ENCODE data around the gene BRINP1.

BRINP1 gene

GRCh38 chr9:119156354-119156753 lies 212.9 kb downstream of the BRINP1 start:
- no peaks in the 10 kb centered on the region for H3K4me1 ChIP-seq (ENCODE audit: control insufficient read depth, insufficient read depth, low read length, poor library complexity, severe bottlenecking)
- no peak overlapping the region for H3K4me3 ChIP-seq (ENCODE audit: insufficient read depth, low read depth, low read length, poor library complexity, severe bottlenecking)
- H3K27ac ChIP-seq (ENCODE audit: insufficient read depth, low read length, poor library complexity, severe bottlenecking) = no peak overlapping the region
- H3K36me3 ChIP-seq (ENCODE audit: control insufficient read depth, insufficient read depth, low read length) = no peaks in the 10 kb centered on the region
- no peak for DNase-seq
- H3K9me3 ChIP-seq (ENCODE audit: control insufficient read depth, low read length) = no peaks in the 10 kb centered on the region
- no peaks in the 10 kb centered on the region for H3K27me3 ChIP-seq (replicated peaks; ENCODE audit: control insufficient read depth, insufficient read depth, low read length, poor library complexity, severe bottlenecking)

- no peak overlapping the region for H3K27ac ChIP-seq (ENCODE audit: insufficient read depth, low read length, poor library complexity, severe bottlenecking)
- no peaks in the 10 kb centered on the region for H3K4me1 ChIP-seq (ENCODE audit: control insufficient read depth, insufficient read depth, low read length, poor library complexity, severe bottlenecking)
- H3K36me3 ChIP-seq (ENCODE audit: control insufficient read depth, insufficient read depth, low read length) = no peaks in the 10 kb centered on the region
- DNase-seq = no peak
- no peak overlapping the region for H3K4me3 ChIP-seq (ENCODE audit: insufficient read depth, low read depth, low read length, poor library complexity, severe bottlenecking)
- H3K27me3 ChIP-seq (replicated peaks; ENCODE audit: control insufficient read depth, insufficient read depth, low read length, poor library complexity, severe bottlenecking) = no peaks in the 10 kb centered on the region
- H3K9me3 ChIP-seq (ENCODE audit: control insufficient read depth, low read length) = no peaks in the 10 kb centered on the region
Observed at GRCh38 chr9:119154527-119154926, 214.7 kb downstream of the BRINP1 start.

- H3K27ac ChIP-seq (ENCODE audit: insufficient read depth, low read length, poor library complexity, severe bottlenecking) = no peak overlapping the region
- H3K4me3 ChIP-seq (ENCODE audit: insufficient read depth, low read depth, low read length, poor library complexity, severe bottlenecking) = no peak overlapping the region
- H3K36me3 ChIP-seq (ENCODE audit: control insufficient read depth, insufficient read depth, low read length) = no peaks in the 10 kb centered on the region
- no peak for DNase-seq
- no peaks in the 10 kb centered on the region for H3K4me1 ChIP-seq (ENCODE audit: control insufficient read depth, insufficient read depth, low read length, poor library complexity, severe bottlenecking)
- H3K9me3 ChIP-seq (ENCODE audit: control insufficient read depth, low read length) = no peaks in the 10 kb centered on the region
- H3K27me3 ChIP-seq (replicated peaks; ENCODE audit: control insufficient read depth, insufficient read depth, low read length, poor library complexity, severe bottlenecking) = no peaks in the 10 kb centered on the region
Observed at GRCh38 chr9:119153402-119153801, 215.8 kb downstream of the BRINP1 start.

- H3K4me3 ChIP-seq (ENCODE audit: insufficient read depth, low read depth, low read length, poor library complexity, severe bottlenecking) = no peak overlapping the region
- H3K27me3 ChIP-seq (replicated peaks; ENCODE audit: control insufficient read depth, insufficient read depth, low read length, poor library complexity, severe bottlenecking) = no peaks in the 10 kb centered on the region
- H3K27ac ChIP-seq (ENCODE audit: insufficient read depth, low read length, poor library complexity, severe bottlenecking) = no peak overlapping the region
Observed at GRCh38 chr9:119148855-119149254, 220.4 kb downstream of the BRINP1 start.

GRCh38 chr9:119137479-119137878 lies 231.8 kb downstream of the BRINP1 start:
- H3K27me3 ChIP-seq (replicated peaks; ENCODE audit: control insufficient read depth, insufficient read depth, low read length, poor library complexity, severe bottlenecking) = no peaks in the 10 kb centered on the region
- no peak for DNase-seq
- no peaks in the 10 kb centered on the region for H3K4me1 ChIP-seq (ENCODE audit: control insufficient read depth, insufficient read depth, low read length, poor library complexity, severe bottlenecking)
- no peaks in the 10 kb centered on the region for H3K36me3 ChIP-seq (ENCODE audit: control insufficient read depth, insufficient read depth, low read length)
- no peak overlapping the region for H3K4me3 ChIP-seq (ENCODE audit: insufficient read depth, low read depth, low read length, poor library complexity, severe bottlenecking)
- no peaks in the 10 kb centered on the region for H3K9me3 ChIP-seq (ENCODE audit: control insufficient read depth, low read length)
- no peak overlapping the region for H3K27ac ChIP-seq (ENCODE audit: insufficient read depth, low read length, poor library complexity, severe bottlenecking)

More at GRCh38 chr9:119148855-119149254, 220.4 kb downstream of the BRINP1 start:
- Histone ChIP-seq H3K36me3 (ENCODE audit: control insufficient read depth, insufficient read depth, low read length) (no peaks in the 10 kb centered on the region), H3K9me3 (ENCODE audit: control insufficient read depth, low read length) (no peaks in the 10 kb centered on the region), H3K4me1 (ENCODE audit: control insufficient read depth, insufficient read depth, low read length, poor library complexity, severe bottlenecking) (no peaks in the 10 kb centered on the region)
- DNase-seq = no peak

- Histone ChIP-seq H3K4me1 (ENCODE audit: control insufficient read depth, insufficient read depth, low read length, poor library complexity, severe bottlenecking) (no peaks in the 10 kb centered on the region), H3K9me3 (ENCODE audit: control insufficient read depth, low read length) (no peaks in the 10 kb centered on the region), H3K36me3 (ENCODE audit: control insufficient read depth, insufficient read depth, low read length) (no peaks in the 10 kb centered on the region), H3K27ac (ENCODE audit: insufficient read depth, low read length, poor library complexity, severe bottlenecking) (no peak overlapping the region), H3K27me3 (replicated peaks; ENCODE audit: control insufficient read depth, insufficient read depth, low read length, poor library complexity, severe bottlenecking) (no peaks in the 10 kb centered on the region), H3K4me3 (ENCODE audit: insufficient read depth, low read depth, low read length, poor library complexity, severe bottlenecking) (no peak overlapping the region)
- DNase-seq = no peak
Observed at GRCh38 chr9:119126040-119126439, 243.2 kb downstream of the BRINP1 start.

- H3K27me3 ChIP-seq (replicated peaks; ENCODE audit: control insufficient read depth, insufficient read depth, low read length, poor library complexity, severe bottlenecking) = no peaks in the 10 kb centered on the region
- no peaks in the 10 kb centered on the region for H3K36me3 ChIP-seq (ENCODE audit: control insufficient read depth, insufficient read depth, low read length)
- H3K9me3 ChIP-seq (ENCODE audit: control insufficient read depth, low read length) = no peaks in the 10 kb centered on the region
- H3K27ac ChIP-seq (ENCODE audit: insufficient read depth, low read length, poor library complexity, severe bottlenecking) = no peak overlapping the region
- no peak overlapping the region for H3K4me3 ChIP-seq (ENCODE audit: insufficient read depth, low read depth, low read length, poor library complexity, severe bottlenecking)
- DNase-seq = no peak
- H3K4me1 ChIP-seq (ENCODE audit: control insufficient read depth, insufficient read depth, low read length, poor library complexity, severe bottlenecking) = no peaks in the 10 kb centered on the region
Observed at GRCh38 chr9:119121899-119122298, 247.3 kb downstream of the BRINP1 start.

- Histone ChIP-seq H3K4me1 (ENCODE audit: control insufficient read depth, insufficient read depth, low read length, poor library complexity, severe bottlenecking) (no peaks in the 10 kb centered on the region), H3K27ac (ENCODE audit: insufficient read depth, low read length, poor library complexity, severe bottlenecking) (no peak overlapping the region), H3K36me3 (ENCODE audit: control insufficient read depth, insufficient read depth, low read length) (no peaks in the 10 kb centered on the region), H3K4me3 (ENCODE audit: insufficient read depth, low read depth, low read length, poor library complexity, severe bottlenecking) (no peak overlapping the region), H3K9me3 (ENCODE audit: control insufficient read depth, low read length) (no peaks in the 10 kb centered on the region), H3K27me3 (replicated peaks; ENCODE audit: control insufficient read depth, insufficient read depth, low read length, poor library complexity, severe bottlenecking) (no peaks in the 10 kb centered on the region)
- no peak for DNase-seq
Observed at GRCh38 chr9:119117409-119117808, 251.8 kb downstream of the BRINP1 start.

Data from effector memory CD4-positive, alpha-beta T cell (primary cell).